Activated T-helper 17 cell treated with anti-CD3 and anti-CD28 coated beads, Interleukin-2, amount 50 U/mL, for 72 hours (primary cell): Measurements from ENCODE around the gene ANKRD18B. TPM values are rescaled to one million over a fixed set of nuclear protein-coding genes. Genes with fewer than 3 reads are reported as not detected.
"Not testable (repeated sequence)": the region's sequence is repeated elsewhere in the genome, so short reads cannot be mapped to it uniquely, and the experiment has no call there.

Experiments
- ATAC-seq: fragments of 150-1000 bp; cut with Tn5 transposase; replicated peaks from 2 replicates; pipeline ENCODE4 v1.10.0; 2021; ENCODE audit warnings: mild to moderate bottlenecking, moderate library complexity
- H3K27ac Mint-ChIP-seq: one replicate; pipeline ENCODE4 v1.8.0; 2022; ENCODE audit warnings: mixed read lengths
- H3K27me3 Mint-ChIP-seq: one replicate; pipeline ENCODE4 v1.8.0; 2022; ENCODE audit warnings: mixed read lengths
- H3K36me3 Mint-ChIP-seq: one replicate; pipeline ENCODE4 v1.8.0; 2022; ENCODE audit warnings: low read depth, mild to moderate bottlenecking, mixed read lengths
- H3K4me1 Mint-ChIP-seq: one replicate; pipeline ENCODE4 v1.8.0; 2022; ENCODE audit warnings: mixed read lengths
- H3K4me3 Mint-ChIP-seq: one replicate; pipeline ENCODE4 v1.8.0; 2022; ENCODE audit warnings: mild to moderate bottlenecking, mixed read lengths
- H3K9me3 Mint-ChIP-seq: one replicate; pipeline ENCODE4 v1.8.0; 2022; ENCODE audit warnings: mixed read lengths
- total RNA-seq, 2 donors: library from RNA; stranded (reverse); gene quantifications; one replicate each; pipeline ENCODE4 v1.2.3, GENCODE V29; 2022

ANKRD18B gene
- 1 to 10 TPM; 2.9 to 9.7 TPM for total RNA-seq

DNA sequence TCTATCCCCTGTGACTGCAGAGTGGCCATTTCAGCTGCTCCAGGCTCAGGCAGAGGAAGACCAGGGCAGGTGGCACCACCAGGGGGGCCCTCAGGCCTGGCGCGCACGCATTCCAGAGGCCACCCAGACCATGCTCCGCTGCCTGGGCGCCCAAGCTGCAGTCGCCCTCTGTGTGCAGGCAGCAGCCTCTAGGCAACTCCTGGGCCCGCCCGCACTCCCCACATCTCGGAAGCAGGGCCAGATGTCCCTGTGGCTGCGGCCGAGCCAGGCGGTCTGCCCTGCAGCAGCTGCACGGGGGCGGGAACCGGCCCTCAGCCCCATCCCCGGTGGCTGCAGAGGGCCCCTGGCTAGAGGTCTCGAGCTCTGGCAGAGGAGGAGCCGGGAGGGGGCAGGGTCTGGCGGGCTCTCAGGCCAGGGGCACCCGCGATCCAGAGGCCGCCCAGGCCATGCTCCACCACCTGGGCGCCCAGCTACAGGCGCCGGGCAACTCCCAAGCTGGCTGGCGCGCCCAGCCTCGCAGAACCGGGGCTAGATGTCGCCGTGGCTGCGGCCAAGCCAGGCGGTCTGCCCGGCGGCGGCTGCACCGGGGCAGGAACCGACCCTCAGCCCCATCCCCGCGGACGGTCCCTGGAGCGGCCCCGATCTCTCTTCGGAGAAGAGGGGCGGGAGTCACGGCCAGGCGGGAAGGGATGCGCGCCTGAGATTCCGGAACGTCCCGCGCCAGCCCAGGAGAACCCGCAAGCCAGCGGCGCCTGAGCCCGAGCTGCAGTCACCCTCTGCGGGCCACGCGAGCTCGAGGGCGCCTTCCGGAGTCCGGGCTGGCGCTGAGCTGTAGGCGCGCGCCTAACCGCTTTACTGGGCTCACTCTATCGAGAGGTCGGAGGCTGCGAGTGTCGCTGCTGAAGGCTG lies at the start of gene ANKRD18B:
Gene ANKRD18B, plus strand, starts transcription at position 855 of the 909 bp plus-strand sequence. CDS start 239 bp downstream, outside the sequence.
- Mint-ChIP-seq H3K27ac (peak within 1 kb of the TSS; percentile 67), H3K4me3 (peak within 1 kb of the TSS; percentile 91), H3K27me3 (peaks cover 40% of the 10 kb centered on the region)
- H3K4me1 Mint-ChIP-seq, H3K36me3 Mint-ChIP-seq, H3K9me3 Mint-ChIP-seq: not testable (repeated sequence)
- ATAC-seq: peak; percentile 98

- no peak for ATAC-seq
- peaks cover 6% of the 10 kb centered on the region for H3K4me1 Mint-ChIP-seq
- H3K27me3 Mint-ChIP-seq: no peaks in the 10 kb centered on the region
- H3K4me3 Mint-ChIP-seq: no peak overlapping the region
- H3K36me3 Mint-ChIP-seq: peaks cover 27% of the 10 kb centered on the region
- no peak overlapping the region for H3K27ac Mint-ChIP-seq
- H3K9me3 Mint-ChIP-seq: no peaks in the 10 kb centered on the region
Observed at GRCh38 chr9:33475357-33475756, 48.7 kb upstream of the ANKRD18B start.

GRCh38 chr9:33476503-33476902 lies 47.5 kb upstream of the ANKRD18B start:
- H3K36me3 Mint-ChIP-seq: peaks cover 15% of the 10 kb centered on the region
- no peaks in the 10 kb centered on the region for H3K9me3 Mint-ChIP-seq
- H3K27ac Mint-ChIP-seq: no peak overlapping the region
- H3K27me3 Mint-ChIP-seq: no peaks in the 10 kb centered on the region
- no peak overlapping the region for H3K4me3 Mint-ChIP-seq
- peaks cover 3% of the 10 kb centered on the region for H3K4me1 Mint-ChIP-seq
- ATAC-seq: no peak

GRCh38 chr9:33480106-33480505 lies 43.9 kb upstream of the ANKRD18B start:
- no peaks in the 10 kb centered on the region for H3K36me3 Mint-ChIP-seq
- H3K4me3 Mint-ChIP-seq: no peak overlapping the region
- H3K9me3 Mint-ChIP-seq: no peaks in the 10 kb centered on the region
- H3K4me1 Mint-ChIP-seq: no peaks in the 10 kb centered on the region
- ATAC-seq: no peak
- H3K27ac Mint-ChIP-seq: no peak overlapping the region
- H3K27me3 Mint-ChIP-seq: no peaks in the 10 kb centered on the region

GRCh38 chr9:33480976-33481375 lies 43.1 kb upstream of the ANKRD18B start:
- Mint-ChIP-seq H3K4me3 (no peak overlapping the region), H3K9me3 (no peaks in the 10 kb centered on the region), H3K27me3 (no peaks in the 10 kb centered on the region), H3K4me1 (no peaks in the 10 kb centered on the region), H3K27ac (no peak overlapping the region), H3K36me3 (no peaks in the 10 kb centered on the region)
- ATAC-seq: no peak

GRCh38 chr9:33485312-33485711 lies 38.7 kb upstream of the ANKRD18B start:
- ATAC-seq, H3K27ac Mint-ChIP-seq, H3K27me3 Mint-ChIP-seq, H3K36me3 Mint-ChIP-seq, H3K4me1 Mint-ChIP-seq, H3K4me3 Mint-ChIP-seq, H3K9me3 Mint-ChIP-seq: not testable (repeated sequence)

DNA sequence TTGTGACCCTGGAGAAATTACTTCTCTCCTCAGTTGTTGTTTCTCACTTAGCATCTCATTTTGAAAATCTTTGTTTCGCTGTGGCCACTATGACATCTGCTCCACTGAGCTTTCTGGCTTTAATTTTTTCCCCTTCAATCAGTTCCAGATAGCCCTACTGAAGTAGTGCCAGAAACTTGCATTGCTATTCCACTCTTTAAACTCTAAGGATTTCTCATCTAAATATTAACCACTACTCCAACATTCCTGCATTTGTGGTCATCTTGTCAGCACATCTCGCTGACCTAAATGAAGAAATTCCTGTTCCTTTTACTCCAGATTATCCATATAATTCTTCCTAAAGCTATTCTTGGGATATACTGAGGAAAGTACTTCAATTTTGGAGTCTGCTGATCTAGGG lies 35.0 kb upstream of the ANKRD18B start:
- no peak overlapping the region for H3K4me3 Mint-ChIP-seq
- H3K27ac Mint-ChIP-seq: no peak overlapping the region
- no peak for ATAC-seq
- no peaks in the 10 kb centered on the region for H3K36me3 Mint-ChIP-seq
- no peaks in the 10 kb centered on the region for H3K9me3 Mint-ChIP-seq
- H3K27me3 Mint-ChIP-seq: no peaks in the 10 kb centered on the region
- H3K4me1 Mint-ChIP-seq: no peaks in the 10 kb centered on the region

- not testable (repeated sequence) for H3K36me3 Mint-ChIP-seq, H3K4me1 Mint-ChIP-seq, ATAC-seq, H3K27ac Mint-ChIP-seq, H3K4me3 Mint-ChIP-seq, H3K27me3 Mint-ChIP-seq, H3K9me3 Mint-ChIP-seq
Observed at GRCh38 chr9:33493819-33494218, 30.2 kb upstream of the ANKRD18B start.

GRCh38 chr9:33498387-33498786 lies 25.7 kb upstream of the ANKRD18B start:
- H3K9me3 Mint-ChIP-seq: no peaks in the 10 kb centered on the region
- H3K27ac Mint-ChIP-seq: no peak overlapping the region
- no peaks in the 10 kb centered on the region for H3K27me3 Mint-ChIP-seq
- no peak overlapping the region for H3K4me3 Mint-ChIP-seq
- no peak for ATAC-seq
- H3K4me1 Mint-ChIP-seq: no peaks in the 10 kb centered on the region
- no peaks in the 10 kb centered on the region for H3K36me3 Mint-ChIP-seq

- ATAC-seq: peak; percentile 79
- Mint-ChIP-seq H3K36me3 (no peaks in the 10 kb centered on the region), H3K4me1 (no peaks in the 10 kb centered on the region), H3K9me3 (no peaks in the 10 kb centered on the region), H3K4me3 (peak overlapping the region; percentile 25), H3K27ac (peak overlapping the region; percentile 55), H3K27me3 (no peaks in the 10 kb centered on the region)
Observed at GRCh38 chr9:33506626-33507370, 17.3 kb upstream of the ANKRD18B start.

- peak overlapping the region; percentile 93 for H3K4me3 Mint-ChIP-seq
- H3K27ac Mint-ChIP-seq: peak overlapping the region; percentile 96
- H3K36me3 Mint-ChIP-seq: no peaks in the 10 kb centered on the region
- peak; percentile 79 for ATAC-seq
- no peaks in the 10 kb centered on the region for H3K27me3 Mint-ChIP-seq
- H3K4me1 Mint-ChIP-seq: no peaks in the 10 kb centered on the region
- no peaks in the 10 kb centered on the region for H3K9me3 Mint-ChIP-seq
Observed at GRCh38 chr9:33510262-33511183, 13.5 kb upstream of the ANKRD18B start.

- H3K36me3 Mint-ChIP-seq, H3K4me1 Mint-ChIP-seq, ATAC-seq, H3K9me3 Mint-ChIP-seq, H3K27me3 Mint-ChIP-seq: not testable (repeated sequence)
- peak overlapping the region; percentile 93 for H3K4me3 Mint-ChIP-seq
- peak overlapping the region; percentile 96 for H3K27ac Mint-ChIP-seq
Observed at GRCh38 chr9:33511184-33511517, 12.9 kb upstream of the ANKRD18B start.

DNA sequence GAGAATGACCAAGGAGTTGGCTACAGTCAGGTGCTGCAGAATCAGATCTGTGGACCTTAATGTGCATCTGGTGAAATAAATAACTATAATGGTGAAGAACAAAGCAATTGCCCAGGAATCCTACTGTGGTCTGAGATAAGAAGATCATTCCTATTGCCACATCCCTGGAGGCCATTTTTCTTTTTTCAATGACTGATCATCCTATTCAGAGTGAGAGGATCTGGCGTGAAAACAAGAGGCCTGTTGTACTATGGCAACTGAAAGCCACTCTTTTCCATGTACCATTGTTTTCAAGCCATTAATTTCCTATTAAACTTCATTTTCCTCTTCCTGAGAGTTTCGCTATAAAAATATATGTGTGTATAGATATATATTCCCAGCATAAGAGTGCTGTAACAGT lies 11.5 kb upstream of the ANKRD18B start:
- not testable (repeated sequence) for H3K9me3 Mint-ChIP-seq, H3K27ac Mint-ChIP-seq, ATAC-seq, H3K4me1 Mint-ChIP-seq, H3K27me3 Mint-ChIP-seq, H3K36me3 Mint-ChIP-seq, H3K4me3 Mint-ChIP-seq

- ATAC-seq, H3K9me3 Mint-ChIP-seq, H3K27me3 Mint-ChIP-seq, H3K4me1 Mint-ChIP-seq, H3K36me3 Mint-ChIP-seq, H3K4me3 Mint-ChIP-seq, H3K27ac Mint-ChIP-seq: not testable (repeated sequence)
Observed at GRCh38 chr9:33515342-33515995, 8.6 kb upstream of the ANKRD18B start.
